Mesenchymal stem cell (in vitro differentiated cells and primary cell): ENCODE data around the gene DIS3L2.
A peak's percentile ranks its signal among the peaks of the same experiment; 100 is the strongest.

ENCODE experiments used
- DNase-seq: peaks from one replicate; pipeline ENCODE4 v3.0.0-alpha.2; 2013
- H2AFZ ChIP-seq: one replicate; pipeline ENCODE4 v1.6.1; 2013; ENCODE audit warnings: low read depth, mild to moderate bottlenecking, control low read depth, inconsistent platforms, low read length, moderate library complexity
- H2AK5ac ChIP-seq: 2 replicates; pipeline ENCODE4 v1.6.1; 2013; ENCODE audit warnings: low read length, moderate library complexity, mild to moderate bottlenecking, inconsistent platforms; ENCODE audit not compliant: severe bottlenecking
- H2BK120ac ChIP-seq: one replicate; pipeline ENCODE4 v1.6.1; 2013; ENCODE audit warnings: low read depth, mild to moderate bottlenecking, inconsistent platforms, low read length, moderate library complexity
- H2BK12ac ChIP-seq, 2 experiments: one replicate each; pipeline ENCODE4 v1.6.1; 2013; ENCODE audit warnings: inconsistent platforms in 2 of 2, low read length in 2 of 2, mild to moderate bottlenecking in 2 of 2, moderate library complexity in 2 of 2, control low read depth in 1 of 2
- H2BK15ac ChIP-seq: one replicate; pipeline ENCODE4 v1.6.1; 2013; ENCODE audit warnings: mild to moderate bottlenecking, low read depth, inconsistent platforms; ENCODE audit not compliant: poor library complexity, severe bottlenecking
- H2BK5ac ChIP-seq: 2 replicates; pipeline ENCODE4 v1.6.1; 2013; ENCODE audit warnings: low read depth, mild to moderate bottlenecking, low read length, control low read depth, inconsistent platforms; ENCODE audit not compliant: poor library complexity, severe bottlenecking
- H3K14ac ChIP-seq, 2 experiments: one replicate each; pipeline ENCODE4 v1.6.1; 2013; ENCODE audit warnings: inconsistent platforms in 2 of 2, low read length in 2 of 2, control low read depth in 1 of 2, mild to moderate bottlenecking in 1 of 2, moderate library complexity in 1 of 2
- H3K18ac ChIP-seq, 2 experiments: one replicate each; pipeline ENCODE4 v1.6.1; 2013; ENCODE audit warnings: inconsistent platforms in 2 of 2, low read length in 2 of 2, control low read depth in 1 of 2, low read depth in 1 of 2, mild to moderate bottlenecking in 1 of 2
- H3K23ac ChIP-seq, 2 experiments: one replicate each; pipeline ENCODE4 v1.6.1; 2013; ENCODE audit warnings: inconsistent platforms in 2 of 2, low read length in 2 of 2, mild to moderate bottlenecking in 2 of 2, moderate library complexity in 2 of 2, control low read depth in 1 of 2
- H3K27ac ChIP-seq: 2 replicates; pipeline ENCODE4 v1.5.1; 2013; ENCODE audit warnings: mild to moderate bottlenecking, moderate library complexity, low read length, control low read depth, inconsistent platforms; ENCODE audit not compliant: poor library complexity, severe bottlenecking
- H3K27me3 ChIP-seq, 2 experiments: 2 replicates each; pipeline versions ENCODE4 v1.6.1 to v1.7.0; 2013; ENCODE audit warnings: low read length in 2 of 2, mild to moderate bottlenecking in 2 of 2, moderate library complexity in 2 of 2, control low read depth in 1 of 2, inconsistent platforms in 1 of 2; ENCODE audit not compliant: control insufficient read depth in 1 of 2, insufficient read depth in 1 of 2
- H3K36me3 ChIP-seq, 2 experiments: 2 replicates each; pipeline versions ENCODE4 v1.6.1 to v1.7.0; 2013; ENCODE audit warnings: low read length in 2 of 2, control low read depth in 1 of 2, inconsistent platforms in 1 of 2, low read depth in 1 of 2, mild to moderate bottlenecking in 1 of 2; ENCODE audit not compliant: insufficient read depth in 2 of 2, control insufficient read depth in 1 of 2
- H3K4ac ChIP-seq, 2 experiments: one replicate each; pipeline ENCODE4 v1.6.1; 2013; ENCODE audit warnings: inconsistent platforms in 2 of 2, low read length in 2 of 2, mild to moderate bottlenecking in 2 of 2, moderate library complexity in 2 of 2, control low read depth in 1 of 2, low read depth in 1 of 2
- H3K4me1 ChIP-seq: 2 replicates; pipeline ENCODE4 v1.6.1; 2013; ENCODE audit warnings: low read depth, low read length, control low read depth; ENCODE audit not compliant: control insufficient read depth, insufficient read depth
- H3K4me2 ChIP-seq: 2 replicates; pipeline ENCODE4 v1.6.1; 2013; ENCODE audit warnings: low read length, mild to moderate bottlenecking, inconsistent platforms; ENCODE audit not compliant: poor library complexity, severe bottlenecking
- H3K4me3 ChIP-seq, 2 experiments: 2 replicates each; pipeline versions ENCODE4 v1.5.1 to v1.7.0; 2013; ENCODE audit warnings: low read length in 2 of 2, mild to moderate bottlenecking in 2 of 2, control low read depth in 1 of 2, low read depth in 1 of 2; ENCODE audit not compliant: insufficient read depth in 1 of 2
- H3K79me1 ChIP-seq: replicated peaks from 2 replicates; pipeline ENCODE4 v1.6.1; 2013; ENCODE audit warnings: mild to moderate bottlenecking, control low read depth, low read length, inconsistent platforms; ENCODE audit not compliant: poor library complexity, severe bottlenecking
- H3K9ac ChIP-seq: 2 replicates; pipeline ENCODE4 v1.7.0; 2013; ENCODE audit warnings: mild to moderate bottlenecking, low read length, moderate library complexity
- H3K9me3 ChIP-seq: 2 replicates; pipeline ENCODE4 v1.7.0; 2013; ENCODE audit warnings: mild to moderate bottlenecking, low read length; ENCODE audit not compliant: control insufficient read depth
- H4K8ac ChIP-seq: one replicate; pipeline ENCODE4 v1.6.1; 2013; ENCODE audit warnings: inconsistent platforms, mild to moderate bottlenecking, low read length, moderate library complexity
- H4K91ac ChIP-seq: one replicate; pipeline ENCODE4 v1.6.1; 2013; ENCODE audit warnings: mild to moderate bottlenecking, low read length, inconsistent platforms
- WGBS: methylation state at CpG from one replicate; pipeline ENCODE4 v1.1.7; 2013; ENCODE audit warnings: mixed read lengths; 5-methylcytosine and 5-hydroxymethylcytosine counted together

DIS3L2 gene

GRCh38 chr2:232213176-232213575, 251.7 kb downstream of the DIS3L2 start:
- Histone ChIP-seq H4K8ac (no peak overlapping the region), H2BK15ac (no peak overlapping the region), H3K27me3 (no peaks in the 10 kb centered on the region), H3K9ac (no peak overlapping the region), H3K14ac (no peak overlapping the region), H3K4me3 (no peak overlapping the region), H2AK5ac (peak overlapping the region; percentile 28), H3K9me3 (no peaks in the 10 kb centered on the region), H2BK120ac (no peak overlapping the region), H3K4me1 (peaks cover 14% of the 10 kb centered on the region), H2BK5ac (no peak overlapping the region), H2AFZ (no peak overlapping the region), H2BK12ac (no peak overlapping the region), H3K36me3 (peaks cover 10 to 14% of the 10 kb centered on the region in 2 experiments), H3K18ac (no peak overlapping the region), H3K79me1 (peaks cover 19% of the 10 kb centered on the region), H3K23ac (no peak overlapping the region), H3K27ac (peak overlapping the region; percentile 44), H4K91ac (no peak overlapping the region), H3K4me2 (no peak overlapping the region), H3K4ac (no peak overlapping the region)
- WGBS, result 85% methylated on average over 2 of the region's 2 CpGs
- DNase-seq, result no peak

- Histone ChIP-seq H3K27ac (peak overlapping the region; percentile 85), H3K23ac (no peak overlapping the region), H2BK120ac (no peak overlapping the region), H3K36me3 (peaks cover 10 to 14% of the 10 kb centered on the region in 2 experiments), H3K4me2 (no peak overlapping the region), H4K91ac (no peak overlapping the region), H3K14ac (no peak overlapping the region), H3K18ac (no peak overlapping the region), H3K27me3 (no peaks in the 10 kb centered on the region), H3K4me3 (no peak overlapping the region), H2BK12ac (no peak overlapping the region), H3K4ac (no peak overlapping the region), H3K79me1 (peaks cover 16% of the 10 kb centered on the region), H3K9ac (no peak overlapping the region), H3K9me3 (no peaks in the 10 kb centered on the region), H4K8ac (no peak overlapping the region), H2AK5ac (no peak overlapping the region), H2BK5ac (no peak overlapping the region), H2BK15ac (no peak overlapping the region), H3K4me1 (peaks cover 14% of the 10 kb centered on the region), H2AFZ (no peak overlapping the region)
- WGBS, result 81% methylated on average over 5 of the region's 5 CpGs
- DNase-seq, result peak; percentile 12
Measured at GRCh38 chr2:232214053-232214452, 252.5 kb downstream of the DIS3L2 start.

GRCh38 chr2:232216028-232216427, 254.5 kb downstream of the DIS3L2 start:
- no peak for DNase-seq
- peaks cover 13% of the 10 kb centered on the region for H3K79me1 ChIP-seq
- no peak overlapping the region for H3K4me3 ChIP-seq
- H2BK12ac ChIP-seq, result no peak overlapping the region
- H2BK120ac ChIP-seq, result no peak overlapping the region
- H3K23ac ChIP-seq, result no peak overlapping the region
- H3K9me3 ChIP-seq, result no peaks in the 10 kb centered on the region
- H3K27ac ChIP-seq, result no peak overlapping the region
- peaks cover 14% of the 10 kb centered on the region for H3K4me1 ChIP-seq
- WGBS, result 95% methylated on average over 3 of the region's 3 CpGs
- H2BK5ac ChIP-seq, result no peak overlapping the region
- no peak overlapping the region for H2AFZ ChIP-seq
- H3K4me2 ChIP-seq, result no peak overlapping the region
- H2AK5ac ChIP-seq, result peak overlapping the region; percentile 57
- H3K9ac ChIP-seq, result no peak overlapping the region
- H3K14ac ChIP-seq, result no peak overlapping the region
- no peak overlapping the region for H2BK15ac ChIP-seq
- H3K36me3 ChIP-seq, result peaks cover 5% of the 10 kb centered on the region in 2 experiments
- no peak overlapping the region for H3K4ac ChIP-seq
- no peak overlapping the region for H3K18ac ChIP-seq
- no peaks in the 10 kb centered on the region for H3K27me3 ChIP-seq
- no peak overlapping the region for H4K8ac ChIP-seq
- no peak overlapping the region for H4K91ac ChIP-seq

- Histone ChIP-seq H3K23ac (no peak overlapping the region), H3K4me1 (peaks cover 8% of the 10 kb centered on the region), H4K91ac (peak overlapping the region; percentile 29), H3K27me3 (no peaks in the 10 kb centered on the region), H3K79me1 (peaks cover 11% of the 10 kb centered on the region), H3K9ac (no peak overlapping the region), H3K9me3 (no peaks in the 10 kb centered on the region), H2AK5ac (no peak overlapping the region), H2BK12ac (no peak overlapping the region), H3K14ac (no peak overlapping the region), H3K27ac (no peak overlapping the region), H4K8ac (no peak overlapping the region), H3K4me3 (no peak overlapping the region), H3K18ac (no peak overlapping the region), H3K4ac (no peak overlapping the region), H2BK15ac (no peak overlapping the region), H2BK120ac (no peak overlapping the region), H3K4me2 (no peak overlapping the region), H2BK5ac (no peak overlapping the region), H2AFZ (no peak overlapping the region), H3K36me3 (peaks cover 2% of the 10 kb centered on the region in 2 experiments)
- no peak for DNase-seq
- WGBS, result 92% methylated on average over 6 of the region's 6 CpGs
Measured at GRCh38 chr2:232218778-232219495, 257.4 kb downstream of the DIS3L2 start.
